T-helper 17 cell (primary cell): Measurements from ENCODE around the gene SLC22A17. TPM values are rescaled to one million over a fixed set of nuclear protein-coding genes. Genes with fewer than 3 reads are reported as not detected.
A peak's percentile ranks its signal among the peaks of the same experiment; 100 is the strongest.

ENCODE experiments used
- ATAC-seq: fragments of 150-1000 bp; cut with Tn5 transposase; 2 replicates; pipeline ENCODE4 v1.10.0; 2021; ENCODE audit warnings: mild to moderate bottlenecking, moderate library complexity
- DNase-seq, 3 donors: peaks; one replicate each; pipeline versions ENCODE4 v3.0.0 to v3.0.0-alpha.2; 2020 to 2021
- H3K9me3 ChIP-seq: one replicate; pipeline ENCODE4 v1.7.0; 2013; ENCODE audit warnings: low read length, mild to moderate bottlenecking; ENCODE audit not compliant: control insufficient read depth, poor library complexity, severe bottlenecking
- H3K27ac Mint-ChIP-seq: one replicate; pipeline ENCODE4 v1.8.0; 2022; ENCODE audit warnings: mild to moderate bottlenecking, moderate library complexity, mixed read lengths
- H3K27me3 Mint-ChIP-seq: one replicate; pipeline ENCODE4 v1.8.0; 2022; ENCODE audit warnings: mixed read lengths
- H3K36me3 Mint-ChIP-seq: one replicate; pipeline ENCODE4 v1.8.0; 2022; ENCODE audit warnings: low read depth, mixed read lengths
- H3K4me1 Mint-ChIP-seq: one replicate; pipeline ENCODE4 v1.8.0; 2022; ENCODE audit warnings: mild to moderate bottlenecking, mixed read lengths
- H3K4me3 Mint-ChIP-seq: one replicate; pipeline ENCODE4 v1.8.0; 2022; ENCODE audit warnings: mild to moderate bottlenecking, moderate library complexity, mixed read lengths
- total RNA-seq, 4 donors: library from RNA in 2 of 4; stranded (reverse) in 2 of 4; gene quantifications; one replicate each; pipeline ENCODE4 v1.2.3 and lab custom pipeline; 2022 to 2026

SLC22A17 gene
- total RNA-seq, 2 donors from 2014 or later: 3.7 to 10.5 TPM

DNA sequence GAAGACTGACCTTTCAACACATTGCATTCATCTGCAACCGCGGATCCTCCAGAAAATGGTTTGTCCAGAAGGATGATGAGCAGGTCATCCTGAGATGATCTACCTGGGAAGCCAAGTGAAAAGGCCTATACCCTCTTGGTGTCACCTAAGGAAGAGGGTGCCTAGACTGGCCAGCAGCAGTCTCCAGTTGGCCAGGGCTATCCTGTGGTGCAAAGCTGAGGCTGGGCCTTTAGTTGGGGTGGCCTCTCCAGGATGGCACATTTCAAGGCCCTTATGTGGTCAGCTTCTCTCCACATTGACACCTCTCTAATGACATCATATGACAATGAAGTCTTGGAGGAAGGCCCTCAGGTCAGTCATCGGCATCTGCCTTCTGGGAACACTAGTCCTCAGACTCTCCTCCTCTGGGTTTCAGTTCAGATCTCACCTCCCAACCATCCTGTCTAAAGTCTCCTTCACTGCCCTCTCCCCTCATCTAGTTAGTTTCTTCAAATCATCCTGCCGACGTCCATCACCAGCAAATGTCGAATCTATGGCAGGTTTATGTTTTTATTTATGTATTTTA lies 3.3 kb upstream of the SLC22A17 start:
- Mint-ChIP-seq H3K4me3 (no peak overlapping the region), H3K4me1 (peaks cover 22% of the 10 kb centered on the region), H3K27me3 (peaks cover 55% of the 10 kb centered on the region), H3K27ac (no peak overlapping the region), H3K36me3 (peaks cover 12% of the 10 kb centered on the region)
- DNase-seq (no peak), ATAC-seq (no peak)
- H3K9me3 ChIP-seq: no peaks in the 10 kb centered on the region

DNA sequence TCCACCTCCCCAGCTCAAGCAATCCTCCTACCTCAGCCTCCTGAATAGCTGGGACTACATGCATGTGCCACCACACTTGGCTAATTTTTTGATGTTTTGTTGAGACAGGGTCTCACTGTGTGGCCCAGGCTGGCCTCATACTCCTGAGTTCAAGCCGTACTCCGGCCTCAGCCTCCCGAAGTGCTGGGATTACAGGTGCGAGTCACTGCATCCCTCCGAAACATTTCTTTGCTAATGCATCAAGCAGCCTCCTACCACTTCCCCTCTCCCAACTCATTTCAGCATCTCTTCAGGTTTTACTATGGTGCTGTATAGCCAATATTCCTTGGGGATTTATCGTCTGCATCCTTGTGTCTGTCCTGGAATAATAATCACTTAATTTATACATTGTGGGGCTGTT lies 2.3 kb upstream of the SLC22A17 start:
- no peaks in the 10 kb centered on the region for H3K9me3 ChIP-seq
- DNase-seq (no peak), ATAC-seq (no peak)
- Mint-ChIP-seq H3K4me1 (peaks cover 20% of the 10 kb centered on the region), H3K4me3 (peak overlapping the region; percentile 25), H3K27ac (no peak overlapping the region), H3K36me3 (peaks cover 12% of the 10 kb centered on the region), H3K27me3 (peaks cover 55% of the 10 kb centered on the region)

DNA sequence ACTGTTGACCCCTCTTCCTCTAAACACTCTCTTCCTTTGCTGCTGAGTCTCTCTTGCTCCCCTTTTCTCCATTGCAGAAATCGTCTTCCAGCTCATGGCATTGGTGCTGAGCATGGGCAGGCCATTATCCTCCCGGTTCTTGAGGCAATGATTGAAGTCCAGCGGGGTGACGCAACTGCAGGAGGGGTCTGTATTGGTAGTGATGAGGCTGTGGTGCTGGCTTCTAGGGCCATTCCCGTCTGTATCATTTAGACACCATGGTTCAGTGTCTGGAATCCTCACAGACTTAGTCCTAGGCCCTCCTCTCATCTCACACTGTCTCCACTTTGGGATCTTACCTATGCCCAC lies 720 bp upstream of the SLC22A17 start:
- DNase-seq: no peak

DNA sequence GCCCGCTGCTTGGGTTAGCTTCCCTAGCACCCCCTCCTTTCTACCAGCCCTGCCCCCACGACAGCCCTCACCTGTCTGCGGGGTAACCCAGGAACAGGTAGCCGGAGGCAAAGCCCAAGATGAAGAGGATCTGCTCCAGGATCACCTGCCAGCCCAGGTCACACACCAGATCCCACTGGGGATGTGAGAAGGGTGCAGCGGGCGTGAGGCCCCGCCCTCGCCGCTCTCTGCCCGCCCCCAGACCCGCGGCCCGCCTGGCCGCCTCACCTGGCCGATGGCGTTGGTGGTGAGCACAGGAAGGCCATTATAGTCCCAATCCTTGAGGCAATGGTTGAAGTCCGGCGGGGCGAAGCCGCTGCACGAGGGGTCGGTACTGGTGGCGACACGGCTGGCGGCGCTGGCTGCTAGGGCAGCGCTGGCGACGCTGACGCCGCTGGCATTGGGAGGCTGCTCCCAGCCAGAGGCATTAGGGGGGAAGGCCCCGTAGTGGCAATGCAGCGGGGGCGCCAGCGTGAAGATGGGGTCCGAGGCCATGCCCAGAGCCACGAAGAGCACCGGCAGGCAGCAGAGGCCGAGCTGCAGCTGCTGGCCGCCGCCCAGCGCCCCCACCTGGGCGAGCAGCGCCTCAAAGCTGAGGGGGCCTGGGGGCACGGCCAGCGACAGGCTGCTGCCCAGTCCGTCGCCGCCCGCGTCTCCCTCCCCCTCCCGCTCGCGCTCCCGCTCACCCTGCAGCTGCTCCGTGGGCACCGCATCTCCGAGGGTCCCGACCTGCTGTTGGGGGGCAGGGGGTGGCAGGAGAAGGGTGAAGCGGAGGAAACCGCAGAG lies 794 bp downstream of the SLC22A17 start:
- H3K36me3 Mint-ChIP-seq: peaks cover 12% of the 10 kb centered on the region
- H3K4me3 Mint-ChIP-seq: peak overlapping the region; percentile 89
- H3K27ac Mint-ChIP-seq: no peak overlapping the region
- DNase-seq: no peak
- peaks cover 50% of the 10 kb centered on the region for H3K27me3 Mint-ChIP-seq
- peaks cover 18% of the 10 kb centered on the region for H3K4me1 Mint-ChIP-seq
- H3K9me3 ChIP-seq: no peaks in the 10 kb centered on the region
- ATAC-seq: peak; percentile 23

More for the DNA sequence above, 720 bp upstream of the SLC22A17 start:
- peaks cover 51% of the 10 kb centered on the region for H3K27me3 Mint-ChIP-seq
- ATAC-seq: no peak
- H3K4me1 Mint-ChIP-seq: peaks cover 18% of the 10 kb centered on the region
- no peaks in the 10 kb centered on the region for H3K9me3 ChIP-seq
- H3K36me3 Mint-ChIP-seq: peaks cover 12% of the 10 kb centered on the region
- peak overlapping the region; percentile 72 for H3K27ac Mint-ChIP-seq
- peak overlapping the region; percentile 89 for H3K4me3 Mint-ChIP-seq

DNA sequence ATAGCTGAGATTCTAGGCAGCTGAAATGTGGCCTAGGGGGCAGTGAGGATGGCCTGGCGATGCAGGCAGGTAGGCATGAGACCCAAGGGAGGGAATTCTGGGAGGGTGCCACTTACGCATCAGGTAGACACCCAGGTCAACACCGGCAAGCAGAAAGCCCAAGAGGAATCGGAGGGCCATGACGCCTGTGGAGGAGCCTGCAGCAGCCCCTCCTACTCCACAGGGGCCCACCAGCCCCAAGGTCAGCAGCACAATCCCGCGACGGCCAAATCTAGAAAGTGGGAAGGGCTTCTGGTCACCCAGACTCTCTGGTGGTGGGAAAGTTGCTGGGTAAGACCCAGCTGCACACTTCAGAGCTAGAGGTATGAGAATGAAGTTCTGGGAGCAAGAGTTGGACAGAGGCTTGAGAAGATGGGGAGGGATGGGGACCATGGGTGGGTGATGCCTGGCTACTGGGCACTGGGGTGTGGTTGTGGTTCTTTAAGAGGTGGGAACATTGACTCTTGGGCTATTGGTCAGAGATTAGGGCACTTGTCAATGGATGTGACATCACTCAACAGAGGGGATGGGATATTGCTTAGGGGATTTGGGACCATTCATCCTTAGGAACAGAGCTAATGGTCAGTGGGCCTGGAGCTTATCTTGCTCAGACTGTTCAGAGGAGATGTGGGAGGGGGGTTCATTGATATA lies 3.4 kb downstream of the SLC22A17 start:
- H3K4me3 Mint-ChIP-seq: no peak overlapping the region
- H3K27me3 Mint-ChIP-seq: peaks cover 30% of the 10 kb centered on the region
- peaks cover 20% of the 10 kb centered on the region for H3K4me1 Mint-ChIP-seq
- H3K36me3 Mint-ChIP-seq: peaks cover 14% of the 10 kb centered on the region
- H3K9me3 ChIP-seq: no peaks in the 10 kb centered on the region
- H3K27ac Mint-ChIP-seq: no peak overlapping the region
- no peak for DNase-seq
- no peak for ATAC-seq

- ATAC-seq (no peak), DNase-seq (no peak)
- Mint-ChIP-seq H3K4me1 (peaks cover 11% of the 10 kb centered on the region), H3K27me3 (peaks cover 19% of the 10 kb centered on the region), H3K27ac (no peak overlapping the region), H3K4me3 (no peak overlapping the region), H3K36me3 (peaks cover 8% of the 10 kb centered on the region)
- no peaks in the 10 kb centered on the region for H3K9me3 ChIP-seq
These were observed 4.4 kb downstream of the SLC22A17 start for GRCh38 chr14:23348297-23348655.

DNA sequence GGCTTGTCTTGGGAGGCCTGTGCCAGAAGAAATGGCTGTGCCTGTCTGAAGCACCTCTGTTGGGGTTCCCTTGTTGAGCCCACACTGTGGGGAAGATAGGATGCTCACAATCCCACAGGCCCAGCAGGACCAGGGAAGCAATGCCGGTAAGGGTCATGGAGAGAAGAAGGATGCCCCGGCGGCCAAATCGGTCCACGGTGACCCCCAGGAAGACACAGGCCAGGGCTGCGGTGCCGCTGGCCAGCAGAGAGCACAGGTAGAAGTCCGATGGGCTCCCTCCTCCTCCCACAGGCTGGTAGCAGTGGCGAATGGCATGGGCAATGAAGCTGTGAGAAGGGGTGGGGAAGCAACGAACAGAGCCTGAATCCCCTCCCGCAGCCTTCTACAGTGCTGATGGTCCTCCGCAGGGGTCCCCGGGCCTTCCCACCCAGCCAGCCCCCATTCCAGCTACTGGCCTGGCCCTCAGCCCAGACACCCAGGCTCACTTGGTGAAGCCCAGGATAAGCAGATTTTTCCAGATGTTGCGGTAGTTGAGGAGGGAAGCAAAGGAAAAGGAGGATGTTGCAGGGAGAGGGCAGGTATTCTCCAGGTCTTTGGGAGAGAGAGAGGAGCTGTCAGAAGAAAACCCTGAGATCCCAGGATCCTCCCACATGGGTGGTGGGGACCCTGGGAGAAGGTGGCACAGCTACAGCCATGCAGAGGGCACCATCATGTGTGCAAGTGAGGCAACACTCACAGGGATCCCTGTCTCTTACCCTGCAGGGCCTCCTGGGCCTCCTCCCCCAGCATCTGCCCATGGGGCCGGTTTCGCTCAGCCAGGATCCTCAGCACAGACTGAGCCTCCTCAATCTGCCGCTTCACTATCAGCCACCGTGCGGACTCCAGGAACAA lies 5.0 kb downstream of the SLC22A17 start:
- ATAC-seq: no peak
- no peak overlapping the region for H3K4me3 Mint-ChIP-seq
- H3K9me3 ChIP-seq: no peaks in the 10 kb centered on the region
- H3K36me3 Mint-ChIP-seq: peaks cover 5% of the 10 kb centered on the region
- H3K4me1 Mint-ChIP-seq: peaks cover 5% of the 10 kb centered on the region
- no peak overlapping the region for H3K27ac Mint-ChIP-seq
- peaks cover 20% of the 10 kb centered on the region for H3K27me3 Mint-ChIP-seq
- no peak for DNase-seq

DNA sequence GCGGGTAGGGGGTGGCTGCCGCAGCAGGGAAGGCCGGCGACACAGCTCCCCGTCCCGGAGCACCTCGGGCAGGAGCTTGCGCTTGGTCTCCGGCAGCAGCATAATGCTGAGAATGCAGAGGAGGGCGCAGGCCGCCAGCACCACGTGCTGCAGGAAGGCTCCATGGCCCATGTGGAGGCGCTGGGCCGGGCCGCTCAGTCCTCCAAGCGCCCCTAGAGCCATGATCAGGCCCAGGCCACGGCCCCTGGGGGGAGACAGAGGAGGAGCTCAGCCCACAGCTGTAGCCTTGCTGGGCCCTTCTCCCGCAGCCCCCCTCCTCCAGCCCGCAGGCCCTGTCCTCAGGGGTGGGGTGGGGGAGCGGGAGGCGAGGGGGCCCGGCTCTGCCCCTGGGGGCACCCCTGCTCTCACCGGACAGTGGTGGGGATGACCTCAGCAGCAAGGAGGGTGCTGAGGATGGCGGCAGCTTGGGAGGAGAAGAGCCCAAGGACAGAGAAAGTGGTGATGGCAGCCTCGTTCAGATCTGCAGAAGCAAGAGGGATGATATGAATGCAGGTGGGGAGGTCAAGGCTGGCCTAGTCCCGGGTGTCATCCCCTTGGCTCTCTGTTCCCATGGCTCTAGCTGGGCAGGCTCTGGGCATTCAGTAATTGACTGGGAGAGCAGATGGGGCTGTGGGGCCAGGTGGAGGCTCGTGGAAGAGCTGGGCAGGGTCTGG lies 5.8 kb downstream of the SLC22A17 start:
- peaks cover 5% of the 10 kb centered on the region for H3K36me3 Mint-ChIP-seq
- peaks cover 20% of the 10 kb centered on the region for H3K27me3 Mint-ChIP-seq
- ATAC-seq: no peak
- no peak overlapping the region for H3K4me3 Mint-ChIP-seq
- H3K27ac Mint-ChIP-seq: no peak overlapping the region
- DNase-seq: no peak
- H3K9me3 ChIP-seq: no peaks in the 10 kb centered on the region
- H3K4me1 Mint-ChIP-seq: peaks cover 4% of the 10 kb centered on the region

GRCh38 chr14:23345987-23346692 lies 6.5 kb downstream of the SLC22A17 start:
- no peak overlapping the region for H3K27ac Mint-ChIP-seq
- no peak for ATAC-seq

DNA sequence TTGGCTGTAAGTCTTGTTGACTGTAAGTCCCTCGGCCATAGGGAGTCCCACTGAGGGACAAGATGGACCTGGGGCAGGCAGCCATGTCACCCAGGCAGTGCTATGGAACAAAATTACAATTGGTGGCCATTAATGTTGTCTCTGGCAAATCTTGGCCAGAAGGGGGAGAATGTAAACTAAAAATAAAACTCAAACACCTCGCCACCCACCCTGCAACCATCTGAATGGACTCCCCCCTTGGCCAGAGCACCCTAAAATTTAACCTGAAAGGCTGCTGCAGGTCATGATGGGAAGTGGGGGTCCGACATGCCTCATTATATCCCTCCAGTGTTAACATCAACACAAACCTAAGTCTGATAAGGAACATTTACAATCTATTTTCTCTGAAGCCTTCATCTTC lies 8.2 kb downstream of the SLC22A17 start:
- H3K9me3 ChIP-seq: no peaks in the 10 kb centered on the region
- Mint-ChIP-seq H3K36me3 (peaks cover 3% of the 10 kb centered on the region), H3K27ac (no peak overlapping the region), H3K27me3 (peaks cover 5% of the 10 kb centered on the region), H3K4me3 (no peak overlapping the region), H3K4me1 (peaks cover 4% of the 10 kb centered on the region)
- DNase-seq: no peak
- no peak for ATAC-seq

More at GRCh38 chr14:23345987-23346692, 6.5 kb downstream of the SLC22A17 start:
- DNase-seq: no peak
- Mint-ChIP-seq H3K4me1 (peaks cover 4% of the 10 kb centered on the region), H3K27me3 (peaks cover 17% of the 10 kb centered on the region), H3K4me3 (no peak overlapping the region), H3K36me3 (peaks cover 5% of the 10 kb centered on the region)
- no peaks in the 10 kb centered on the region for H3K9me3 ChIP-seq

DNA sequence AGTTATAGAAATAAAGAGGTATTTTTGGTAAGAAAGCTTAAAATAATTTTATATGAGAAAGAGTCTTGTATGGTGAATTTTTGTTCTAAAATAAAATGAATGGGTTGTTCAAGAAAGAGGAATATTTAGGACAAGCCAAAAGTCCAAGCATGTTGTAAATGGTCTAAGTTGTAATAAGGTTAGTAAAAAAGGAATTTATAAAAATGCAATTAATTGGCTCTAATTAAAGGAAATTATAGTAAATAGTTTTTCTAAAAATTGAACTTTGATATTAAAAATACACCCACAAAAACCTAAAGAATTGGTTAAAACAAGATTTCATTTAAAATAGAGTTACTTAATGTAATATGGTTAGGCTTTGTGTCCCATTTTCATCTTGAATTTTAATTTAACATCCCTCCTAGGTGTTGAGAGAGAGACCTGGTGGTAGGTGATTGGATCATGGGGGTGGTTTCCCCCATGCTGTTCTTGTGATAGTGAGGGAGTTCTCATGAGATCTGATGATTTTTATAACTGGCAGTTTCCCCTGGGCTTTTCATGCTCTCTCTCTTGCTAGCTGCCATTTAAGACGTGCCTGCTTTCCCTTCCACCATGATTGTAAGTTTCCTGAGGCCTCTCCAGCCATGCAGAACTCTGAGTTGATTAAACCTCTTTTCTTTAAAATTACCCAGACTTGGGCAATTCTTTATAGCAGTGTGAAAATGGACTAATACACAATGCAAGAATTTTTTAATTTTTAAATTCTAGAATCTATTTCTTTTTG lies 13.0 kb downstream of the SLC22A17 start:
- H3K9me3 ChIP-seq: no peaks in the 10 kb centered on the region
- peaks cover 3% of the 10 kb centered on the region for H3K36me3 Mint-ChIP-seq
- H3K27me3 Mint-ChIP-seq: peaks cover 39% of the 10 kb centered on the region
- DNase-seq (no peak), ATAC-seq (no peak)
- no peaks in the 10 kb centered on the region for H3K4me1 Mint-ChIP-seq
- no peak overlapping the region for H3K27ac Mint-ChIP-seq
- H3K4me3 Mint-ChIP-seq: no peak overlapping the region
